Neural cell (in vitro differentiated cells): ENCODE measurements around the gene SNPH. TPM values are rescaled to one million over a fixed set of nuclear protein-coding genes. Genes with fewer than 3 reads are reported as not detected.

Experiments
- H2AFZ ChIP-seq: fragments of 200-600, 300-800 bp; sonication (generic), shearing (Covaris generic); 2 replicates; pipeline ENCODE4 v1.6.0; 2014; ENCODE audit warnings: low read depth, mild to moderate bottlenecking, antibody characterized with exemption, low read length, moderate library complexity
- H3F3A ChIP-seq: fragments of 200-600 bp; shearing (Covaris generic); 2 replicates; pipeline ENCODE4 v1.6.1; 2016; ENCODE audit warnings: mild to moderate bottlenecking, moderate library complexity, mixed read lengths, antibody characterized with exemption, low read length; ENCODE audit not compliant: insufficient read depth, poor library complexity, severe bottlenecking
- H3K27ac ChIP-seq: fragments of 200-600, 300-800 bp; sonication (generic), shearing (Covaris generic); 2 replicates; pipeline ENCODE4 v1.5.1; 2014; ENCODE audit warnings: mild to moderate bottlenecking, low read length, moderate library complexity
- H3K27me3 ChIP-seq: fragments of 300-800, 200-600 bp; sonication (generic), shearing (Covaris generic); 2 replicates; pipeline ENCODE4 v1.6.0; 2014; ENCODE audit warnings: mild to moderate bottlenecking, low read depth, low read length, moderate library complexity; ENCODE audit not compliant: insufficient read depth
- H3K36me3 ChIP-seq: fragments of 300-800, 200-600 bp; sonication (generic), shearing (Covaris generic); 2 replicates; pipeline ENCODE4 v1.5.1; 2014; ENCODE audit warnings: mild to moderate bottlenecking, antibody characterized with exemption, low read length, moderate library complexity; ENCODE audit not compliant: insufficient read depth
- H3K4me2 ChIP-seq: fragments of 300-800, 200-600 bp; sonication (generic), shearing (Covaris generic); 2 replicates; pipeline ENCODE4 v1.6.0; 2014; ENCODE audit warnings: mild to moderate bottlenecking, low read length
- H3K4me3 ChIP-seq: fragments of 300-800, 200-600 bp; sonication (generic), shearing (Covaris generic); 2 replicates; pipeline ENCODE4 v1.5.1; 2014; ENCODE audit warnings: mild to moderate bottlenecking, low read length, moderate library complexity
- H3K79me2 ChIP-seq: fragments of 200-600 bp; shearing (Covaris generic); replicated peaks from 2 replicates; pipeline ENCODE4 v1.6.0; 2014; ENCODE audit warnings: mild to moderate bottlenecking, low read length, moderate library complexity; ENCODE audit not compliant: insufficient read depth
- H3K9ac ChIP-seq: fragments of 300-800, 200-600 bp; sonication (generic), shearing (Covaris generic); 2 replicates; pipeline ENCODE4 v1.6.1; 2016; ENCODE audit warnings: mild to moderate bottlenecking, low read length, mixed read lengths
- H3K9me2 ChIP-seq: fragments of 200-600 bp; shearing (Covaris generic); 2 replicates; pipeline ENCODE4 v1.6.1; 2016; ENCODE audit warnings: mild to moderate bottlenecking, low read length, mixed read lengths; ENCODE audit not compliant: insufficient read depth
- H3K9me3 ChIP-seq: fragments of 200-600, 300-800 bp; sonication (generic), shearing (Covaris generic); 2 replicates; pipeline ENCODE4 v1.6.1; 2016; ENCODE audit warnings: mild to moderate bottlenecking, mixed run types, low read length, moderate library complexity, mixed read lengths
- H4K20me1 ChIP-seq: fragments of 200-600 bp; shearing (Covaris generic); 2 replicates; pipeline ENCODE4 v1.6.1; 2016; ENCODE audit warnings: mild to moderate bottlenecking, mixed run types; ENCODE audit not compliant: insufficient read depth
- EP300 ChIP-seq: fragments of 450-650 bp; conservative IDR thresholded peaks from 2 replicates; pipeline ENCODE4 v1.6.1; 2014; ENCODE audit warnings: antibody characterized with exemption, mild to moderate bottlenecking, moderate library complexity; ENCODE audit not compliant: poor library complexity, severe bottlenecking
- EZH2 ChIP-seq: fragments of 200-600, 300-800 bp; shearing (Covaris generic), sonication (generic); IDR thresholded peaks from 2 replicates; pipeline ENCODE4 v1.6.1; 2014; ENCODE audit warnings: antibody characterized with exemption, low read length, borderline replicate concordance, mild to moderate bottlenecking; ENCODE audit not compliant: insufficient read depth, poor library complexity, severe bottlenecking
- MXI1 ChIP-seq: fragments of 450-650 bp; conservative IDR thresholded peaks from 2 replicates; pipeline ENCODE4 v1.6.1; 2014; ENCODE audit warnings: antibody characterized with exemption, mild to moderate bottlenecking; ENCODE audit not compliant: poor library complexity, severe bottlenecking
- POLR2AphosphoS5 ChIP-seq: IDR thresholded peaks from 2 replicates; pipeline ENCODE4 v1.6.1; 2012
- RAD21 ChIP-seq: fragments of 450-650 bp; conservative IDR thresholded peaks from 2 replicates; pipeline ENCODE4 v1.6.1; 2014; ENCODE audit warnings: antibody characterized with exemption, mild to moderate bottlenecking, moderate library complexity
- SMC3 ChIP-seq: fragments of 450-650 bp; conservative IDR thresholded peaks from 2 replicates; pipeline ENCODE4 v1.6.1; 2014; ENCODE audit warnings: antibody characterized with exemption, mild to moderate bottlenecking, moderate library complexity; ENCODE audit not compliant: poor library complexity
- TAF1 ChIP-seq: IDR thresholded peaks from 2 replicates; pipeline ENCODE4 v1.6.1; 2012; ENCODE audit warnings: low read depth
- polyA plus RNA-seq: library from polyadenylated mRNA; depleted of rRNA; stranded (reverse); fragments of >200 nt; gene quantifications from 2 replicates; pipeline ENCODE4 v1.2.3, GENCODE V29; 2014
- TF ChIP-seq, protein P1 (sequence below): fragments of 450-650 bp; IDR thresholded peaks from 2 replicates; pipeline ENCODE4 v1.5.1; 2014; ENCODE audit warnings: antibody characterized with exemption, mild to moderate bottlenecking, moderate library complexity; ENCODE audit not compliant: poor library complexity, severe bottlenecking
- TF ChIP-seq, protein P2 (sequence below): IDR thresholded peaks from 2 replicates; pipeline ENCODE4 v1.6.1; 2012; ENCODE audit warnings: borderline replicate concordance

SNPH gene
- polyA plus RNA-seq, 1 donor from 2014 or later, result 25.6 TPM

DNA sequence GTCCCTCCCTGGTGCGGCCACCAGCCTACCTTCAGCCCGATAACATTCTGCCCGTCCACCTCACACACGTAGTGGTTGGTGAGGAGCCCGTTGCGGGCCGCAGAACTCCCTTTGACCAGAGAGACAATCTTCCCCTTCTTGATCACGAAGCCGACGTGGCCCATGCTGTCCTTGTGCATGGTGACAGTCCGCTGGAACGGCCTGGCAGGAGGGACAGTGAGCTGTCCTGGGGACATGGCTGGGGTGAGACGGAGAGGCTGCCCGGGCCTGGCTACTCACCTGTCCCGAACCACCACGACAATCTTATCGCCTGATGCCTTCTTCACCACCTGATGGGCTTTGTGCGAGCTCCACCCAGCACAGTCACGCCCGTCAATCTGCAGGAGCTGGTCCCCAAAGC is 46.2 kb downstream of the SNPH start:
- no peak overlapping the region for H3K4me2 ChIP-seq
- no peaks in the 10 kb centered on the region for H3K79me2 ChIP-seq
- H3K4me3 ChIP-seq, result no peak overlapping the region
- H2AFZ ChIP-seq, result no peak overlapping the region
- no peak overlapping the region for H3K27ac ChIP-seq
- H3K9me2 ChIP-seq, result no peaks in the 10 kb centered on the region
- no peaks in the 10 kb centered on the region for H4K20me1 ChIP-seq
- H3K9me3 ChIP-seq, result no peaks in the 10 kb centered on the region
- TF ChIP-seq, protein P1, sequence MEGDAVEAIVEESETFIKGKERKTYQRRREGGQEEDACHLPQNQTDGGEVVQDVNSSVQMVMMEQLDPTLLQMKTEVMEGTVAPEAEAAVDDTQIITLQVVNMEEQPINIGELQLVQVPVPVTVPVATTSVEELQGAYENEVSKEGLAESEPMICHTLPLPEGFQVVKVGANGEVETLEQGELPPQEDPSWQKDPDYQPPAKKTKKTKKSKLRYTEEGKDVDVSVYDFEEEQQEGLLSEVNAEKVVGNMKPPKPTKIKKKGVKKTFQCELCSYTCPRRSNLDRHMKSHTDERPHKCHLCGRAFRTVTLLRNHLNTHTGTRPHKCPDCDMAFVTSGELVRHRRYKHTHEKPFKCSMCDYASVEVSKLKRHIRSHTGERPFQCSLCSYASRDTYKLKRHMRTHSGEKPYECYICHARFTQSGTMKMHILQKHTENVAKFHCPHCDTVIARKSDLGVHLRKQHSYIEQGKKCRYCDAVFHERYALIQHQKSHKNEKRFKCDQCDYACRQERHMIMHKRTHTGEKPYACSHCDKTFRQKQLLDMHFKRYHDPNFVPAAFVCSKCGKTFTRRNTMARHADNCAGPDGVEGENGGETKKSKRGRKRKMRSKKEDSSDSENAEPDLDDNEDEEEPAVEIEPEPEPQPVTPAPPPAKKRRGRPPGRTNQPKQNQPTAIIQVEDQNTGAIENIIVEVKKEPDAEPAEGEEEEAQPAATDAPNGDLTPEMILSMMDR, result no peak
- TF ChIP-seq POLR2AphosphoS5, result no peak
- no peak for TF ChIP-seq EZH2
- no peak for TF ChIP-seq MXI1
- no peak for TF ChIP-seq RAD21
- TF ChIP-seq EP300, result no peak
- TF ChIP-seq, protein P2, sequence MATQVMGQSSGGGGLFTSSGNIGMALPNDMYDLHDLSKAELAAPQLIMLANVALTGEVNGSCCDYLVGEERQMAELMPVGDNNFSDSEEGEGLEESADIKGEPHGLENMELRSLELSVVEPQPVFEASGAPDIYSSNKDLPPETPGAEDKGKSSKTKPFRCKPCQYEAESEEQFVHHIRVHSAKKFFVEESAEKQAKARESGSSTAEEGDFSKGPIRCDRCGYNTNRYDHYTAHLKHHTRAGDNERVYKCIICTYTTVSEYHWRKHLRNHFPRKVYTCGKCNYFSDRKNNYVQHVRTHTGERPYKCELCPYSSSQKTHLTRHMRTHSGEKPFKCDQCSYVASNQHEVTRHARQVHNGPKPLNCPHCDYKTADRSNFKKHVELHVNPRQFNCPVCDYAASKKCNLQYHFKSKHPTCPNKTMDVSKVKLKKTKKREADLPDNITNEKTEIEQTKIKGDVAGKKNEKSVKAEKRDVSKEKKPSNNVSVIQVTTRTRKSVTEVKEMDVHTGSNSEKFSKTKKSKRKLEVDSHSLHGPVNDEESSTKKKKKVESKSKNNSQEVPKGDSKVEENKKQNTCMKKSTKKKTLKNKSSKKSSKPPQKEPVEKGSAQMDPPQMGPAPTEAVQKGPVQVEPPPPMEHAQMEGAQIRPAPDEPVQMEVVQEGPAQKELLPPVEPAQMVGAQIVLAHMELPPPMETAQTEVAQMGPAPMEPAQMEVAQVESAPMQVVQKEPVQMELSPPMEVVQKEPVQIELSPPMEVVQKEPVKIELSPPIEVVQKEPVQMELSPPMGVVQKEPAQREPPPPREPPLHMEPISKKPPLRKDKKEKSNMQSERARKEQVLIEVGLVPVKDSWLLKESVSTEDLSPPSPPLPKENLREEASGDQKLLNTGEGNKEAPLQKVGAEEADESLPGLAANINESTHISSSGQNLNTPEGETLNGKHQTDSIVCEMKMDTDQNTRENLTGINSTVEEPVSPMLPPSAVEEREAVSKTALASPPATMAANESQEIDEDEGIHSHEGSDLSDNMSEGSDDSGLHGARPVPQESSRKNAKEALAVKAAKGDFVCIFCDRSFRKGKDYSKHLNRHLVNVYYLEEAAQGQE, result no peak
- TF ChIP-seq TAF1, result no peak
- TF ChIP-seq SMC3, result no peak
- no peaks in the 10 kb centered on the region for H3F3A ChIP-seq
- H3K9ac ChIP-seq, result no peak overlapping the region
- no peaks in the 10 kb centered on the region for H3K27me3 ChIP-seq
- no peaks in the 10 kb centered on the region for H3K36me3 ChIP-seq

DNA sequence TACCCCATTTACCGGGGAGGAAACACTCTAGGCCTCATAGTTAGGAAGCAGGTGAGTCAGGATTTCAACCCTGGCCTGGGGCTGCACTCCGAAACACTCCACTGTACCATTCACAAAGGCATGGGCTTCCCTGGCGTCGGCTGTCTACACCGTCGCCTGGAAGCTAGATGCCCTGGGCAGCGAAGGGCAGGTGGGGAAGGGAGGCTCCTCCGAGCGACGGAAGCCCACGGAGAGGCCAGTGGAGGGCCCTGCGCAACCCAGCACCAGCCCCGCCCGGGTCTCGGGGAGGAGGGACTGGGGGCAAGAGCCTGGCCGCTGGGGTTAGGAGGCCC is 46.8 kb downstream of the SNPH start:
- H3K27ac ChIP-seq, result no peak overlapping the region
- no peak overlapping the region for H3K4me3 ChIP-seq
- no peaks in the 10 kb centered on the region for H4K20me1 ChIP-seq
- no peak for TF ChIP-seq SMC3
- no peak for TF ChIP-seq EZH2
- TF ChIP-seq, protein P2, result no peak
- TF ChIP-seq, protein P1, result no peak
- no peak for TF ChIP-seq POLR2AphosphoS5
- no peak for TF ChIP-seq RAD21
- no peak for TF ChIP-seq EP300
- no peak for TF ChIP-seq MXI1
- TF ChIP-seq TAF1, result no peak
- H3K4me2 ChIP-seq, result no peak overlapping the region
- H3K27me3 ChIP-seq, result no peaks in the 10 kb centered on the region
- H3K9me3 ChIP-seq, result no peaks in the 10 kb centered on the region
- no peaks in the 10 kb centered on the region for H3K9me2 ChIP-seq
- no peak overlapping the region for H2AFZ ChIP-seq
- no peaks in the 10 kb centered on the region for H3K79me2 ChIP-seq
- no peak overlapping the region for H3K9ac ChIP-seq
- H3F3A ChIP-seq, result no peaks in the 10 kb centered on the region
- H3K36me3 ChIP-seq, result no peaks in the 10 kb centered on the region
